Ishikawa (cell line): ENCODE measurements around the gene PLEK2.

Experiments
- EP300 ChIP-seq: IDR thresholded peaks from 2 replicates; pipeline ENCODE4 v1.6.1; 2012; ENCODE audit warnings: borderline replicate concordance
- RAD21 ChIP-seq: IDR thresholded peaks from 2 replicates; pipeline ENCODE4 v1.6.1; 2012; ENCODE audit warnings: low read depth
- USF1 ChIP-seq: IDR thresholded peaks from 2 replicates; pipeline ENCODE4 v1.6.1; 2012

GRCh38 chr14:67357969-67358354, 54.0 kb downstream of the PLEK2 start:
- no peak for TF ChIP-seq EP300
- TF ChIP-seq RAD21: no peak
- TF ChIP-seq USF1: no peak
